A549 (cell line): ENCODE results near the gene CAMKMT. TPM values are rescaled to one million over a fixed set of nuclear protein-coding genes. Genes with fewer than 3 reads are reported as not detected.

Experiments used
- ATAC-seq, 2 experiments: fragments of 200-7000 bp in 1 of 2; fragments of >200 bp in 1 of 2; cut with Nextera tagmentation in 1 of 2; cut with Tn5 transposase in 1 of 2; 3 replicates each; pipeline versions ENCODE4 v1.8.0 to v1.9.1; 2018 to 2020; ENCODE audit warnings: mild to moderate bottlenecking in 1 of 2, moderate library complexity in 1 of 2
- CTCF ChIA-PET: fragments of 300-600 bp; sonication (Branson Sonifier 250); formaldehyde crosslinking; extraction: SDS; loops from one replicate; lab custom pipeline; 2021; ENCODE audit warnings: antibody characterized with exemption, inconsistent platforms; lab: Yijun Ruan, JAX
- POLR2A ChIA-PET: fragments of 350-600 bp; formaldehyde crosslinking; extraction: SDS; loops from one replicate; lab custom pipeline; 2021; ENCODE audit warnings: antibody characterized with exemption, inconsistent platforms; lab: Yijun Ruan, JAX
- DNase-seq, 2 experiments: peaks; one replicate each; pipeline versions ENCODE4 v3.0.0 to v3.0.0-alpha.2; 2011 to 2016; ENCODE audit warnings: low read depth in 1 of 2, low spot score in 1 of 2
- FAIRE-seq: peaks from 2 replicates; lab custom pipeline; 2011; peaks lifted over from hg19 to GRCh38; lab: Jason Lieb, UNC
- H3K27ac ChIP-seq, 2 experiments: fragments of >200 bp; sonication (Bioruptor Twin); formaldehyde crosslinking; 3 replicates each; pipeline ENCODE4 v1.5.1; 2016 to 2017
- H3K4me1 ChIP-seq: fragments of >200 bp; sonication (Bioruptor Twin); formaldehyde crosslinking; 3 replicates; pipeline ENCODE4 v1.6.1; 2016
- H3K4me2 ChIP-seq: fragments of >200 bp; sonication (Bioruptor Twin); formaldehyde crosslinking; 3 replicates; pipeline ENCODE4 v1.6.1; 2016
- H3K4me3 ChIP-seq: fragments of >200 bp; sonication (Bioruptor Twin); formaldehyde crosslinking; 3 replicates; pipeline ENCODE4 v1.5.1; 2016
- H3K9me3 ChIP-seq: fragments of >200 bp; sonication (Bioruptor Twin); formaldehyde crosslinking; 3 replicates; pipeline ENCODE4 v1.6.1; 2016
- CBX2 ChIP-seq: fragments of 200-600 bp; sonication (generic); IDR thresholded peaks from 2 replicates; pipeline ENCODE4 v1.6.1; 2016; ENCODE audit warnings: low read depth, mild to moderate bottlenecking, borderline replicate concordance
- CBX8 ChIP-seq: fragments of 200-600 bp; sonication (generic); IDR thresholded peaks from 2 replicates; pipeline ENCODE4 v1.6.1; 2016
- CEBPB ChIP-seq, 2 experiments: fragments of >200 bp in 1 of 2; sonication (Bioruptor Twin) in 1 of 2; formaldehyde crosslinking in 1 of 2; IDR thresholded peaks; 2 replicates each; pipeline ENCODE4 v1.6.1; 2012 to 2016
- CHD2 ChIP-seq: fragments of 150-350 bp; IDR thresholded peaks from 2 replicates; pipeline ENCODE4 v1.6.1; 2014; ENCODE audit warnings: low read length; ENCODE audit not compliant: partially characterized antibody
- CTCF ChIP-seq: fragments of >200 bp; sonication (Bioruptor Twin); formaldehyde crosslinking; IDR thresholded peaks from 3 replicates; pipeline ENCODE4 v1.5.1; 2016
- E2F6 ChIP-seq: IDR thresholded peaks from 2 replicates; pipeline ENCODE4 v1.6.1; 2012; ENCODE audit warnings: low read depth, borderline replicate concordance
- ELK1 ChIP-seq: fragments of 150-350 bp; IDR thresholded peaks from 2 replicates; pipeline ENCODE4 v1.6.1; 2014; ENCODE audit warnings: low read depth, mild to moderate bottlenecking, low read length
- FOSB ChIP-seq: fragments of 250-450 bp; sonication (Bioruptor Pico); IDR thresholded peaks from 2 replicates; pipeline ENCODE4 v1.5.0; 2020; ENCODE audit warnings: mild to moderate bottlenecking, moderate library complexity
- HES2 ChIP-seq: fragments of >200 bp; sonication (Bioruptor Twin); formaldehyde crosslinking; IDR thresholded peaks from 2 replicates; pipeline ENCODE4 v1.6.1; 2016
- JUN ChIP-seq, 2 experiments: fragments of >200 bp; sonication (Bioruptor Twin); formaldehyde crosslinking; IDR thresholded peaks; 2 replicates in 1 of 2; 3 replicates in 1 of 2; pipeline ENCODE4 v1.6.1; 2016 to 2017
- JUNB ChIP-seq: fragments of >200 bp; sonication (Bioruptor Twin); formaldehyde crosslinking; IDR thresholded peaks from 2 replicates; pipeline ENCODE4 v1.6.1; 2016
- MAFK ChIP-seq: fragments of 450-650 bp; IDR thresholded peaks from 2 replicates; pipeline ENCODE4 v1.6.1; 2014; ENCODE audit not compliant: partially characterized antibody
- MAX ChIP-seq: IDR thresholded peaks from 2 replicates; pipeline ENCODE4 v1.6.1; 2012
- MAZ ChIP-seq: fragments of 150-350 bp; IDR thresholded peaks from 2 replicates; pipeline ENCODE4 v1.6.1; 2014; ENCODE audit warnings: antibody characterized with exemption, low read depth, low read length, borderline replicate concordance
- NR3C1 ChIP-seq: fragments of >200 bp; sonication (Bioruptor Twin); formaldehyde crosslinking; IDR thresholded peaks from 3 replicates; pipeline ENCODE4 v1.6.1; 2017
- PBX3 ChIP-seq: IDR thresholded peaks from 2 replicates; pipeline ENCODE4 v1.6.1; 2012
- POLR2A ChIP-seq: IDR thresholded peaks from 2 replicates; pipeline ENCODE4 v1.6.1; 2012; ENCODE audit warnings: mild to moderate bottlenecking, low read length
- POLR2AphosphoS2 ChIP-seq: conservative IDR thresholded peaks from 2 replicates; pipeline ENCODE4 v1.6.1; 2012; ENCODE audit warnings: low read length, improper control_type of control experiment, inconsistent platforms
- RCOR1 ChIP-seq: fragments of 150-350 bp; IDR thresholded peaks from 2 replicates; pipeline ENCODE4 v1.6.1; 2014; ENCODE audit warnings: antibody characterized with exemption, low read length, low read depth
- USF2 ChIP-seq: fragments of 450-650 bp; IDR thresholded peaks from 2 replicates; pipeline ENCODE4 v1.6.1; 2014; ENCODE audit warnings: antibody characterized with exemption
- ZFP36 ChIP-seq: fragments of 450-650 bp; IDR thresholded peaks from 2 replicates; pipeline ENCODE4 v1.6.1; 2014; ENCODE audit warnings: borderline replicate concordance; ENCODE audit not compliant: partially characterized antibody
- WGBS: methylation state at CpG from one replicate; pipeline ENCODE4 v1.1.6; 2017; ENCODE audit errors: missing lambda C conversion rate; 5-methylcytosine and 5-hydroxymethylcytosine counted together
- polyA plus RNA-seq, 4 experiments: library from polyadenylated mRNA; depleted of rRNA in 3 of 4; stranded (reverse); fragments of >200 nt; fragmentation: RNase III in 1 of 4; extraction: RNeasy Plus Mini Kit Qiagen cat#74134 plus additional on column Dnase treatment in 1 of 4; gene quantifications; 2 replicates in 3 of 4; 3 replicates in 1 of 4; pipeline ENCODE4 v1.2.3, GENCODE V29; 2011 to 2017

Gene CAMKMT
- polyA plus RNA-seq, 2 of the 4 experiments (the other 2 are of a cell fraction): 6.5 to 15.7 TPM

- TF ChIP-seq USF2: no peak
Measured at GRCh38 chr2:44706681-44707553, 345.2 kb downstream of the CAMKMT start (continued).

GRCh38 chr2:44707945-44708660, 346.4 kb downstream of the CAMKMT start:
- DNase-seq (no peak), FAIRE-seq (no peak), ATAC-seq (no peak)
- Histone ChIP-seq H3K4me3 (no peak overlapping the region), H3K9me3 (no peaks in the 10 kb centered on the region), H3K4me1 (no peaks in the 10 kb centered on the region), H3K27ac (no peak overlapping the region), H3K4me2 (no peak overlapping the region)
- 44% methylated on average over 4 of the region's 4 CpGs for WGBS
- no peak for TF ChIP-seq MAX
- no peak for TF ChIP-seq POLR2A
- TF ChIP-seq POLR2AphosphoS2: no peak
- TF ChIP-seq ZFP36: no peak
- TF ChIP-seq CBX8: no peak
- TF ChIP-seq JUNB: no peak
- no peak for TF ChIP-seq MAFK
- no peak for TF ChIP-seq FOSB
- no peak for TF ChIP-seq MAZ
- TF ChIP-seq CTCF: no peak
- no peak for TF ChIP-seq CBX2
- TF ChIP-seq CHD2: no peak
- TF ChIP-seq HES2: no peak
- TF ChIP-seq RCOR1: no peak
- no peak for TF ChIP-seq E2F6
- TF ChIP-seq PBX3: no peak
- TF ChIP-seq CEBPB (IDR thresholded peaks at IDR 0.05): no peak
- no peak for TF ChIP-seq ELK1
- TF ChIP-seq NR3C1: no peak
- no peak for TF ChIP-seq JUN (IDR thresholded peaks at IDR 0.05)
- CTCF ChIA-PET: interaction anchor here (0.6 to 2.7 kb wide), 4 partner anchors 9 to 664 kb away, joined by 3 to 17 read pairs (median 4); no protein-coding TSS in a partner anchor
- POLR2A ChIA-PET: no interaction called here
